SK-N-MC (cell line): ENCODE data around the gene MAP7D1.

Experiments
- EZH2 ChIP-seq: fragments of 200-600 bp; sonication (generic); IDR thresholded peaks from one replicate; pipeline ENCODE4 v1.6.1; 2017; ENCODE audit warnings: antibody characterized with exemption
- FOXP2 ChIP-seq: optimal IDR thresholded peaks from 2 replicates; pipeline ENCODE3; 2011; ENCODE audit warnings: mild to moderate bottlenecking, moderate library complexity; ENCODE audit not compliant: insufficient read depth; ENCODE audit errors: extremely low read length, control extremely low read depth
- POLR2AphosphoS5 ChIP-seq: IDR thresholded peaks from 2 replicates; pipeline ENCODE4 v1.6.1; 2012; ENCODE audit warnings: mild to moderate bottlenecking, low read depth, low read length, borderline replicate concordance

- TF ChIP-seq EZH2 (no peak), POLR2AphosphoS5 (no peak), FOXP2 (no peak)
Measured at GRCh38 chr1:36142121-36142520, 13.8 kb upstream of the MAP7D1 start.
